DMS53 (cell line): ENCODE measurements around the gene CADPS.
A peak's percentile ranks its signal among the peaks of the same experiment; 100 is the strongest.

Experiments used
- DNase-seq: peaks from one replicate; lab custom pipeline; 2025; lab: John Stamatoyannopoulos, UW

The CADPS gene

DNA sequence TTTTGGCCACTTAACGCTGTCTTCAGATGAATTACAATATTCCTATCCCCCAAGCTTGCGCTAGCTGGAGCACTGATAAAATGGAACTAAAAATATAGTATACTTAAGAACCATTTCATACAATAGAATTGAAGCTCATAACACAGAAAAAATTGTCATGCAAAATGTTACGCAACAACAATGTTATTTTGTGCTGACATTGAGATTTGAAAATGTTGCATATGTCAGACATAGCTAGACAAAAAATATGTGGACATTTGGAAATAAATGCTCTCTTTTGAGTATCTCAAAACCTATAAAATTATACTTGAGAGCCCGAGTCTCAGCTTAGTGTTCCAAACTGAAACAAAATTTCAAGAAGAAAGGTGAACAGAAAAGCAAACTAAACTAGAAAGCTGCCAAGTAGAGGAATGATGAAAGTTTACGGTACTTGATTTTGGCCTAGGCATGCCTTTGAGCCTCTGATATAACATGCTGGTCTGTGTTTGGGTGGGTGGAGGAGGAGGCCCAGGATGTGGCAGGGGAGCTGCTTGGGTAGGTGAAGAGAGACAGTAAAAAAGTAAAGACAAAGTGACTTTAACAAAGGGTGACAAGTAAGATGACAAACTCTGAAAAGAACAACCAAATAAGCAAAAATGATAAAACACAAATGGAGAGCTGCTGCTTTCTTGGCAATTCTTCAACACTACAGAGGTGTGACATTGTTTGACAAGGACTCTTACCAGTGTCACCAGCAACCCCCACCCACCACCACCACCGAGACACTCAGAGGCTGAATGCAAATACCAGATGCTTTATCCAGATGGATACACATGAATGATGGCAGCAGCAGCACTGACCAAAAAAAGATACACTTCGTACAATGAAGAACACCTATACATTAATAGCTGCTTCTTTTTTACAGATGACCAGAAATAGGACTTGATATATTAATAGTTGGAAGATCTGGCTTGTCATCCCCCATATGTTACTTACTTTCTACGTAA is 372.6 kb downstream of the CADPS start:
- no peak for DNase-seq

DNA sequence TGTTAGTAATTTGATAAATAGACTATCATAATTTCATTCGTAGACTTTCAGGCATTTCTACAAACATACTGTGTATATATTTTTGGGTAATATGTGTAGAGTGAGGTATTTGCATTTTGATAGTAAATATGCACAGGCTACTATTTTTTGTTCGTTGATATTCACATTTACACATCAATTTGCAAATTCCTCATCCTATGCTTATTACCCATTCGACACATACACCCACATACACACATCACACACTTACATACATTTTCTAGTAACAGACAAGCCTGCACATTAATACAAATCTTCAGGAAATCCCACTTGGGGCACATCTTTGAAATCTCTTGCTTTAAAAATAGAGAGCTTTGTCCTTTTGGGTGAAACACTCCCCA is 373.9 kb downstream of the CADPS start:
- DNase-seq = no peak

DNA sequence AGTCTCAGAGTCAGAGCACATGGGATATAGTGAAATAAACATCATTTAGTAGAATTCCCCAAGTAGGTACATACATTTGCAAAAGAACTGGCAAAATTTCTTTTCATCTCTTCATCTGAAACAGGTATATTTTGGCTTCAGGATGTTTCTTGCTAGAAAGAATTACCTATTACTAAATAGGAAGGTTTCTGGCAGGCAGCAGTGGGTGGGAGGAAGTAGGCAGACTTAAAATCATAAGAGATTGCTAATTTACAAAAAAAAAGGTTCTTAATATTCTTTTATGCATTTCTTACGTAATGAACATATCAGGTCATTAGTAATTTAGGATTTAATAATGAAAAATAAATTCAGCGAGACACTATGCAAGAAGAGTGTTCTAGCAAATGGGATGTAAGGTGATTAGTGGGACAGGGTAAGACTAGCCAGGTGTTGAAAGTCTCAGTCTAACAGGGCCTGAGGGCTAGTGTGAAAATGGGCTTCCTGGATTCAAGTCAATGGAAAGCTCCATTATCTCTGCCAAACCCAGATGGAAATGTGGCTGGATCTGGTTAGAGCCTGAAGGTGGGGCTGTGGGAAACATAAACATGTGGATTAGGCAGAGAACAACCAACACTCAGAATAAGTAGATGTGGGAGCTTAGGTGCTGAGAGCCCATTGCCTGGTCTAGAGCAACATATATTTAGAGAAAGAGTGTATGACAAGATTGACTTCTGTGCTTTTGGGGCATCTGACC is 374.5 kb downstream of the CADPS start:
- no peak for DNase-seq

- no peak for DNase-seq
Measured at GRCh38 chr3:62497156-62497555, 378.1 kb downstream of the CADPS start.

DNA sequence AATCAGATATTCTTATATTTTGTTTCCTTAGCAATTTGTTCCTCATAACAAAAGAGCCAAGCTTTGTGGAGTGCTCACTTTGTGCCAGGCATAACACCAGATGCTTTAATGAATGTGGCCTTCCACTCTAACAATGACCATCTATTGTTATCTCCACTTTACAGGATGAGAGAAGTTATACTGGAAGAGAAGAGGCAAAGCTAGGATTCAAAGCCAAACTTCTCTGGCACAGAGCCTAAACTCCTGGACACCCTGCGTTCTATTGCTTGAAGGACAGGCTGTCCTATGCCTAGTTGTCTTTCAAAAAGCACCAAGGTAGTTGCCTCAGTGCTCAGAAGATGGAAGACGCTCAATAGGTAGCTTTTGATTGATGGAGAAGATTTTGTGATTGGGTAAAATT is 378.7 kb downstream of the CADPS start:
- DNase-seq = no peak

DNA sequence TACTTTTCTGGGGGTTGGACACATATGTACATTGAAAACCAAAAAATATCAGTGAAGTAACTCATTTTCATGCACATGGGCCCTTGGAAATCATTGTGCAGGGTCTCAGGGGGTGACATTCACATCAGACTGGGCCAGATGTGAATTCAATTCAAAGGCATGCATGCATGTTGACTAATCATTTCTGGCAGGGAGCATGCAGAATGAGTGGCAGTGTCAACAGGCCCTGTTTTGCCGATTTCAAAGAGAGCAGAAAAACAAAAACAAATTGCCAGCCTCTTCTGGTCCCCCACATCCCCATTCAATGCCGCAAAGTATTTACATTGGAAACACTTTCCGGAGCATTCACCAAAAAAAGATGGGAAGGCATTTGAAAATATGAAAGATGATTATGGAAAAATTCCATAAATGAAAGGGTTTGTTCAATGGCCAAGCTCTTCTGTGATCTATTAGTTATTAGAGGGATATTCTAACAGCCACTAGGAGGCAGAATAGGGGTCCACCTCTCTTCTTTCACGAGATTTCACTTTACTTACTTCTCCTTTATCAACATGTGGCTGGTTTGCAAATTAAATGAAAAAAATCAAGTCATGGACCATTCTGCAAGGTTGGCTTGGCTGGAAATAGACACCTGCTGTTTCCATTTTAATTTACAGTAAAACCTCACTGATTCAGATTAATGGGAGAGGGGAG is 382.0 kb downstream of the CADPS start:
- no peak for DNase-seq

- no peak for DNase-seq
Measured at GRCh38 chr3:62482961-62483360, 392.3 kb downstream of the CADPS start.

GRCh38 chr3:62481962-62482361 is 393.3 kb downstream of the CADPS start:
- DNase-seq = no peak

- no peak for DNase-seq
Measured at GRCh38 chr3:62480056-62480455, 395.2 kb downstream of the CADPS start.

DNA sequence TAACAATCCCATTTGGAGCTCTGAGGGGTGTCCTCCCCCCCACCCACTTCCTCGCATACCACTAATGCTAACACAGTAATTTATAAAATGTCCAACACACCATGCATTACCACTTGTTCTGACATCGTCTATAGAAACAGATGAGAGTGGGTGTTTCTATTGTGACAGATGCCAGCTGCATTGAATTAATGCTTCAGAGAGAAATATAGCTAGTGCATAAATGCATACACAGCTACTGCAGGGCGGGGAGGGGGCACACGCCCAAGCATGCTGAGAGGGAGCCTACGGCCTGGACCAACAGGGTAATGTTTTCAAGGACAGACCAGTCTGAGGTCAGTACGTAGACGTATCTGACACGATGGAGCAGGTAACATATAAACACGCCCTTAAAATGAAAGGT is 395.9 kb downstream of the CADPS start:
- no peak for DNase-seq

GRCh38 chr3:62475306-62475705 is 399.9 kb downstream of the CADPS start:
- DNase-seq = no peak

DNA sequence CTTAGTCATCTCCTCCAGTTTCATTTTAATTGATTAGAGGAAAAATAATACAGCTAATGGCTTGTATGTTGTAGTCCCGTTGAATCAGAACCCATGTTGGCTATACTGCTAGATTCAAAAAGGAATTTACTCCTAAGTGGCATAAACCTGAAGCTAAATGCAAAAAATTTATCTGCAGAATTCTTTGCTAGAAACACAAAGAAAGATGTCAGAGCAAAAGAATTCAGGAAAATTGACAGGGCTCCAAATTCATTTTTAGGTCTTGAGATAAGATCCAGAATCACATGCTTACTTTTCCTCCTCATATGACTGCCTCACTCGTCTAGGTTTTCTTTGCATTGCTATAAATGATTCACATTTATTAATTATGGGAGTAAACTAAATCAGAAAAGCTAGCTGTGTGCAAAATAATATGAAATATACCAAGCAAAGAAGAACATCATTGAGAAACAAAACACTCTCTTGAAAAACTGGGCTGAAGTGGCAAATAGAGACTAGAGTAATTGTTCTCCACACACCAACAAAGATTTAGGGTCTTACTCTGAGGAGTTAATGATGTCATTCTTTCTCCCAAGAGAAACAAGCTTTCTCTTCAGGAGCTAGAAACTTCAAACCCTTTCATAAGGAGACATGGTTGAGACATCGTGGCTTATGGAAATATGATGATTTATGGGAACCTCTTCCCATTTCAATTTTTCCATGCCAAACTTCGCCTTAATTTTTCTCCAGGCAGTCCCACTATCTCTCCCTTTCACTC is 407.1 kb downstream of the CADPS start:
- DNase-seq = no peak

DNA sequence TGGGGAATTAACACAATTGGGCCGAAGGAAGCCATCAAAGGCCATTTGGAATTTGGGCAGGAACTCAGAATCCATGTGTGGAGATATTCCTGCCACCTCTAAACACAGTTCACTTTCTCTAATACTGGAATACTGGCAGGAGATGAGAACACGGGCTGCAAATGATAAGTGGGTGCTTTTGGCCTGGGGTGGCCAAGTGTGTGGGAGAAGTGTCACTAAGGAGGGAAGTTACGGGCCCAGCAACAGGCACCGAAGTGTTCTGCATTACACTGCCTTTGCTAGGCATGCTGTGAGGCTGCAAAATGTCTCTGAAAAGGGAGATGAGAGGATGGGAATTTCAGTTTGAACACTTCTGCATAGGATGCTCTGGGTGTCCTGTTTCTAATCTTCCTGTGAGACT is 412.4 kb downstream of the CADPS start:
- no peak for DNase-seq

DNA sequence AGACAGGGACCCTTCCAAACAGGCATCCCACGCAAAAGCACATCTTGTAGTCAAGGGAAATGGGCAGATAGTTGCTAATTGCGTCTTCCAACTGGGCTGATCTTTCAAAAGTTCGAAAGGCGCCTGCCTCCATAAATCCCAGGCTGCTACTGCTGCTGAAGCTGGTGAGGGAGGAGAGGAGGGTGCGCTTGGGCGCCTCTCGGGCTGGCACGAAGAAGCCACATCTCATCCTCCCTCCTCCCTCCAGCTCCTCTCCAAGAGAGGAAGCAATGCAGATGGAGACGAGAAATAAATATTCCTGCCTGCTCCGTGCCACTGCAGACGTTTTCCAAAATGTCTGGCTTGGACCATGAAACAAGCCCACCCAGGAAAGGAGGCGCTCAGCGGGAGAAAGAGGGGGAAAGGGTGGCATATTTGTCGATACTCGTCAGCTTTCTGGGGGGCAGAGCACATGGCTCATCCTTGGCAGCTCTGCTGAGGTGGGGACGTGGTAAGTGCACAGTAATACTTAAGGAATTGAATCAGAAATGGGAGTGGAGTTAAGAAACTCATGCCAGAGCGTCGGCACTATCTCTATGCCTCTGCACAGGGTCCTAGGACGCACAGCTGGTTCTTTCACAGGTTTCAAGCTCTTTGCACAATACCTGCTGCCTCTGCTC is 413.0 kb downstream of the CADPS start:
- no peak for DNase-seq

- DNase-seq = no peak
Measured at GRCh38 chr3:62454916-62455315, 420.3 kb downstream of the CADPS start.

DNA sequence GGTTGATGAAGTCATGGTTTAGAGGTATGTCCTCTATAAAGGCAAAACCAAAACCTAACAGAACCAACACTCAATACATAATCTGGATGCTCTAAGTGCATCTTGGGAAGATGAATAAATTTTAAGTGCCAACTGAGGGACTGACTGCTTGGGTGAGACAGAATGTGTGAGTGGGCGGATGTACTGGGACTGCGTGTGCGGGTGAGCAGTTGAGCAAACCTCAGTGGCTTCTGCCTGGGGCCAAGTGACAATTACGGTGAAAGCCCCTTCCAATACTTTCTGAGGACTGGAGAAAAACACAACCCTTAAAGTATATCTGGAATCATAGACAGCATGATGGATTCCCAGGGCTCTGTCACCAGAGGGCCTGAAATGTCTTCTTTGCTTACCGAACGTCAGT is 421.8 kb downstream of the CADPS start:
- DNase-seq = no peak

GRCh38 chr3:62451211-62451887 is 423.9 kb downstream of the CADPS start:
- DNase-seq = no peak

- no peak for DNase-seq
Measured at GRCh38 chr3:62446337-62446940, 428.8 kb downstream of the CADPS start.

DNA sequence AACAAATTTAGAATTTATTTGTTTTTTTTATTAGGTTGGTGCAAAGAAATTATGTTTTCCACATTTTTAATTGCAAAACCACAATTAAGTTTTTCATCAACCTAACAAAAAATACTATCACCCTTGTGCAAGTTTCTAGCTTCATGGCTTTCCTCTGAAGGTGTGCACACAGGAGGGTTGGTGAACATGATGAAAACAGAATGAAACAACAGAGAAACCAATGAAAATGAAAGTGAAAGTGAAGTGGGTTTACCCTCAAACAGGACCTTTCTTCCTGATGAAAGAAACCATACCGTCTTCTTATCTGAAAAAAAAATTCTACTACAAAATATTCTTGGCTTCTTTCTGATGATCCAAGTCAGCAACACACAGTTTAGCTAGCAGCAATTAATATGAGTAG is 429.9 kb downstream of the CADPS start:
- peak; percentile 32 for DNase-seq

GRCh38 chr3:62439978-62440377 is 435.2 kb downstream of the CADPS start:
- DNase-seq = no peak
